ENCODE results near the gene CSRNP2. TPM values are rescaled to one million over a fixed set of nuclear protein-coding genes. Genes with fewer than 3 reads are reported as not detected.

CSRNP2 gene
- total RNA-seq, 1 donor from 2014 or later: 16.9 TPM

DNA sequence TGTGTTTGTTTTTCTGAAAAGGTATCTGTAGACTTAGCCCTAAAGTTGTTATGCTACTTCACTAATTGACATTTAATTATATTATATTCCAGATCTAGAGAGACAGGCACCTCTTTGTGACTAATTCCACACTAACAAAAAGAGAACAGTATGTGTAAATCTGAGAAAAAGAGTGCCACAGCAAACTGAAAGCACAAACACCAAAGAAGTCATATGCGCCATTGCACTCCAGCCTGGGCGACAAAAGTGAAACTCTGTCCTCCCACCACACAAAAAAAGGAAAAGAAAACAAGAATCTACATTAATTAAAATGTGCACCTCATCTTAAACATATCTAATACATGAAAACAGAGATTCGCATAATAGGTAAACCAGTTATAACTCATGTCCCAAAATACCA, 4.4 kb upstream of the CSRNP2 start:
- POLR2A ChIA-PET: interaction anchor here (0.6 kb wide), 1 partner anchor 87 kb away, joined by 4 read pairs; no protein-coding TSS in a partner anchor
- H3K36me3 Mint-ChIP-seq (ENCODE audit: low read depth): peaks cover 5% of the 10 kb centered on the region
- ATAC-seq (ENCODE audit: low read depth) (no peak), DNase-seq (no peak)
- H3K9me3 Mint-ChIP-seq: no peaks in the 10 kb centered on the region
- TF ChIP-seq, protein P1, sequence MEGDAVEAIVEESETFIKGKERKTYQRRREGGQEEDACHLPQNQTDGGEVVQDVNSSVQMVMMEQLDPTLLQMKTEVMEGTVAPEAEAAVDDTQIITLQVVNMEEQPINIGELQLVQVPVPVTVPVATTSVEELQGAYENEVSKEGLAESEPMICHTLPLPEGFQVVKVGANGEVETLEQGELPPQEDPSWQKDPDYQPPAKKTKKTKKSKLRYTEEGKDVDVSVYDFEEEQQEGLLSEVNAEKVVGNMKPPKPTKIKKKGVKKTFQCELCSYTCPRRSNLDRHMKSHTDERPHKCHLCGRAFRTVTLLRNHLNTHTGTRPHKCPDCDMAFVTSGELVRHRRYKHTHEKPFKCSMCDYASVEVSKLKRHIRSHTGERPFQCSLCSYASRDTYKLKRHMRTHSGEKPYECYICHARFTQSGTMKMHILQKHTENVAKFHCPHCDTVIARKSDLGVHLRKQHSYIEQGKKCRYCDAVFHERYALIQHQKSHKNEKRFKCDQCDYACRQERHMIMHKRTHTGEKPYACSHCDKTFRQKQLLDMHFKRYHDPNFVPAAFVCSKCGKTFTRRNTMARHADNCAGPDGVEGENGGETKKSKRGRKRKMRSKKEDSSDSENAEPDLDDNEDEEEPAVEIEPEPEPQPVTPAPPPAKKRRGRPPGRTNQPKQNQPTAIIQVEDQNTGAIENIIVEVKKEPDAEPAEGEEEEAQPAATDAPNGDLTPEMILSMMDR (IDR thresholded peaks at IDR 0.05): no peak
- CTCF ChIA-PET: no interaction called here
- H3K4me3 Mint-ChIP-seq: no peak overlapping the region
- H3K27me3 Mint-ChIP-seq: no peaks in the 10 kb centered on the region
- peaks cover 7% of the 10 kb centered on the region for H3K4me1 Mint-ChIP-seq
- H3K27ac Mint-ChIP-seq: no peak overlapping the region
- intact Hi-C loops (cut with micrococcal nuclease): loop anchor here (10.0 kb wide), 3 partner anchors 237 to 447 kb away; partner anchors contain the start of gene BIN2

DNA sequence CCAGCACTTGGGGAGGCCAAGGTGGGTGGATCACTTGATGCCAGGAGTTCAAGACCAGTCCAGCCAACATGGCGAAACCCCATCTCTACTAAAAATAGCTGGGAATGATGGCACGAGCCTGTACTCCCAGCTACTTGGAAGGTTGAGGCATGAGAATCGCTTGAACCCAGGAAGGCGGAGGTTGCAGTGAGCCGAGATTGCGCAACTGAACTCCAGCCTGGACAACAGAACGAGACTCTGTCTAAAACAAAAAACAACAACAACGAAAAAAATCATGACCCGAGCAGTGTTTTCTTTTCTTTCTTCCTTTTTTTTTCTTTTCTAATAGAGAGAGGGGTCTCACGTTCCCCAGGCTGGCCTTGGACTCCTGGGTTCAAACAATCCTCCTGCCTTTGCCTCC, 3.5 kb upstream of the CSRNP2 start:
- DNase-seq: no peak
- TF ChIP-seq, protein P1 (IDR thresholded peaks at IDR 0.05): no peak
- intact Hi-C loops (cut with micrococcal nuclease): loop anchor here (10.0 kb wide), 3 partner anchors 238 to 448 kb away; partner anchors contain the start of gene BIN2
- ChIA-PET CTCF (no interaction called here), POLR2A (no interaction called here)
- Mint-ChIP-seq H3K4me3 (no peak overlapping the region), H3K27ac (no peak overlapping the region), H3K4me1 (peaks cover 16% of the 10 kb centered on the region), H3K36me3 (ENCODE audit: low read depth) (peaks cover 5% of the 10 kb centered on the region), H3K27me3 (no peaks in the 10 kb centered on the region), H3K9me3 (no peaks in the 10 kb centered on the region)
- ATAC-seq (ENCODE audit: low read depth): no peak

DNA sequence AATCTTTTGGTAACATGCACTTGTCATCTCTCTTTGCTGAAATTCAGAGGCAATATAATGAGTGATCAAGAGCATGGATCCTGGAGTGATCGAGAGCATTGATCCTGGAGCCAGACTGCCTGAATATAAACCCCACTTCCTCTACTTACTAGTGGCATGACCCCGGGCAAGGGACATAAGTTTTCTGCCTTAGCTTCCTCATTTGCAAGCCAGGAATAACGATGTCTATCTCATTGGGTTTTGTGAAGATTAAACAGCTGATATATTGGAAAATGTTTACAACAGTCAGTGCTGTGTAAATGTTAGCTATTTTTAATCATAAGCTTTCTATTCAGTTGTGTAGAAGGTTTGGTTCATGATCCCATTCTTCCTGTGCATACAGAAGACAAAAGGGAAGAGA, 2.4 kb upstream of the CSRNP2 start:
- CTCF ChIA-PET: no interaction called here
- Mint-ChIP-seq H3K9me3 (no peaks in the 10 kb centered on the region), H3K27ac (no peak overlapping the region), H3K4me3 (no peak overlapping the region), H3K4me1 (peaks cover 20% of the 10 kb centered on the region), H3K36me3 (ENCODE audit: low read depth) (peaks cover 4% of the 10 kb centered on the region), H3K27me3 (no peaks in the 10 kb centered on the region)
- POLR2A ChIA-PET: interaction anchor here (0.6 kb wide), 1 partner anchor 132 kb away, joined by 4 read pairs; the partner anchor contains the start of gene POU6F1
- intact Hi-C loops (cut with micrococcal nuclease): loop anchor here (10.0 kb wide), 3 partner anchors 239 to 449 kb away; partner anchors contain the start of gene BIN2
- ATAC-seq (ENCODE audit: low read depth) (no peak), DNase-seq (no peak)
- TF ChIP-seq, protein P1 (IDR thresholded peaks at IDR 0.05): no peak

DNA sequence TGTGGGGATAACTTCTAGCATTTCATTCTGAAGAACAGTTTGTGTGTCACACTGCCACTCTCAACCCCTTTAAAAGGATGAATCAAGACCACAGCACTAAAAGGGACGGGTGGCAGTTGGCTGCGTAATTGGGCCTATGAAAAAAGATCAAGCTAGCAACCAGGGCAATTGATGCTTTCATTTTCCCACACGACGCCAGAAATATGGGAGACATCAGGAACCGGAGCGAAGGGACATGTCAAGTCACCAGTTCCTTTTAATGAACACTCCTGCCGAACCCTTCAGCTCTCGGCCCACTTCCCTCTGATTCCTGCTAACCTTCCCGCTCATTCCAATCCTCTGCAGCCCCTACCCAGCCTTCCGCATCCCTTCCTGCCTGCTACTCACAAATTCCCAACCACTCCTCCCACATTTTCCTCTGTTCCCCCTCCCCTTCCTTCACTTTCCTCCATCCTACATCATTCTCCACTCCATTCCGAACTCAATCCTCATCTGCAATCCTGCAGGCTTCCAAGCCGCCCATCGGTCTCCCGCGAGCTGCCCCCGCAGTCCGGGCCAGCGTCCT, 753 bp downstream of the CSRNP2 start:
- H3K9me3 Mint-ChIP-seq: no peaks in the 10 kb centered on the region
- no peaks in the 10 kb centered on the region for H3K27me3 Mint-ChIP-seq
- TF ChIP-seq, protein P1 (IDR thresholded peaks at IDR 0.05): no peak
- ChIA-PET POLR2A (interaction anchor here (0.5 to 2.4 kb wide), 21 partner anchors 16 to 739 kb away, joined by 3 to 21 read pairs (median 4); partner anchors contain the start of genes ATF1, DAZAP2, POU6F1 and SMAGP), CTCF (interaction anchor here (1.4 kb wide), 1 partner anchor 258 kb away, joined by 6 read pairs; no protein-coding TSS in a partner anchor)
- ATAC-seq (ENCODE audit: low read depth): no peak
- H3K4me3 Mint-ChIP-seq: peak overlapping the region; percentile 96
- no peak for DNase-seq
- H3K27ac Mint-ChIP-seq: peak overlapping the region; percentile 71
- H3K36me3 Mint-ChIP-seq (ENCODE audit: low read depth): peaks cover 4% of the 10 kb centered on the region
- peaks cover 20% of the 10 kb centered on the region for H3K4me1 Mint-ChIP-seq
- intact Hi-C loops (cut with micrococcal nuclease): loop anchor here (1.0 to 10.0 kb wide), 10 partner anchors 34 to 452 kb away; partner anchors contain the start of genes ATF1, BIN2, DAZAP2 and LETMD1

DNA sequence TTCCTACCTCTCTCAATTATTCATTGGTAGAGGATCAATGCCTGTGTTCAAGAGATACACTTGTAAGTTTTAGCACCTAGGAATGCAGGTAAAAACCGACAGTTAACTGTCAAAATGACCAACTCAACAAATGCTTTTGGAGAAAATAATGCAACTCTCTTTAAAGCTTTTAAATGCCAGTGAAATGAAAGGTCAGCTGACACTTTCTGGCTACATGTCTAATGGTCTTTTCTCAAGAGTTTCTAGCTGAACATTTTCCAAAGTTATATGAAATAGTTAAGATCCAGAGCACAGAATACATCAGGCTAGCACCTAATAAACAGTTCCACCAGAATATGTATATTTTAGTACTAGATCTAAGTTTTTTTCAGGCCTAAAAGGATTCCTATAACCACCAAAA, 2.0 kb downstream of the CSRNP2 start:
- ChIA-PET CTCF (interaction anchor here (0.7 kb wide), 1 partner anchor 1958 kb away, joined by 3 read pairs; no protein-coding TSS in a partner anchor), POLR2A (interaction anchor here (1.3 kb wide), 1 partner anchor 135 kb away, joined by 3 read pairs; no protein-coding TSS in a partner anchor)
- Mint-ChIP-seq H3K36me3 (ENCODE audit: low read depth) (peaks cover 4% of the 10 kb centered on the region), H3K27me3 (no peaks in the 10 kb centered on the region), H3K4me3 (peak overlapping the region; percentile 5), H3K9me3 (no peaks in the 10 kb centered on the region), H3K4me1 (peaks cover 20% of the 10 kb centered on the region), H3K27ac (no peak overlapping the region)
- TF ChIP-seq, protein P1 (IDR thresholded peaks at IDR 0.05): no peak
- intact Hi-C loops (cut with micrococcal nuclease): loop anchor here (10.0 kb wide), 3 partner anchors 243 to 453 kb away; partner anchors contain the start of gene BIN2
- ATAC-seq (ENCODE audit: low read depth) (no peak), DNase-seq (no peak)

Measured in activated B cell treated with CpG ODN at 0.5 μM for 24 hours (primary cell).